ENCODE data around the gene NKD1. TPM values are rescaled to one million over a fixed set of nuclear protein-coding genes. Genes with fewer than 3 reads are reported as not detected.
A peak's percentile ranks its signal among the peaks of the same experiment; 100 is the strongest.

Gene NKD1
- total RNA-seq, 4 donors from 2014 or later: 1.8 to 9.1 (median 2.6) TPM

- H3K4me3 ChIP-seq: no peak overlapping the region
- H3K27ac ChIP-seq: peak overlapping the region; percentile 78
- peak; percentile 92 to 94 for DNase-seq (ENCODE audit: low spot score in 2 of 2)
- H3K4me1 ChIP-seq: peaks cover 66% of the 10 kb centered on the region
- H3K36me3 ChIP-seq: no peaks in the 10 kb centered on the region
- H3K9me3 ChIP-seq: no peaks in the 10 kb centered on the region
- peak in 1 of 3 donors; percentile 12 for TF ChIP-seq POLR2AphosphoS5 (IDR thresholded peaks at IDR 0.05)
- no peak for TF ChIP-seq POLR2A (IDR thresholded peaks at IDR 0.05)
- H3K27me3 ChIP-seq: no peaks in the 10 kb centered on the region
- 60% methylated on average over 9 of the region's 15 CpGs for WGBS
Measured at GRCh38 chr16:50696575-50697420, 148.6 kb downstream of the NKD1 start.

DNA sequence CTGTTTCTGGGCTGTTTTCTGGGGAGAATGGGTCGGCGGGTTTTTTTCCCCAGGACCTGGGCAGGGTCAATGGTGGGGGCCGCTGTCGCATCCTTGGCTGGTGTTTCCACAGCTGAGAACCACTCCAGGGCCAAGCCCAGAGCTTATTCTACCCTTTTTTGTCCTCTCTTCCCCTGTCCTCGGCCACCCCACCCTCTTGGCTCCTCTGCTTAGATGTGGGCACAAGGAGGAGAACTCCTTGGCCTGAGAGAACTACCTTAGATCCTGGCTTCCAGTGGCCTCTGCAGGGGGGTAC lies 149.2 kb downstream of the NKD1 start:
- 91% methylated on average over 5 of the region's 5 CpGs for WGBS
- Histone ChIP-seq H3K27me3 (no peaks in the 10 kb centered on the region), H3K36me3 (no peaks in the 10 kb centered on the region), H3K4me3 (peak overlapping the region; percentile 46), H3K27ac (peak overlapping the region; percentile 78), H3K4me1 (peaks cover 66% of the 10 kb centered on the region), H3K9me3 (no peaks in the 10 kb centered on the region)
- TF ChIP-seq, protein P1, sequence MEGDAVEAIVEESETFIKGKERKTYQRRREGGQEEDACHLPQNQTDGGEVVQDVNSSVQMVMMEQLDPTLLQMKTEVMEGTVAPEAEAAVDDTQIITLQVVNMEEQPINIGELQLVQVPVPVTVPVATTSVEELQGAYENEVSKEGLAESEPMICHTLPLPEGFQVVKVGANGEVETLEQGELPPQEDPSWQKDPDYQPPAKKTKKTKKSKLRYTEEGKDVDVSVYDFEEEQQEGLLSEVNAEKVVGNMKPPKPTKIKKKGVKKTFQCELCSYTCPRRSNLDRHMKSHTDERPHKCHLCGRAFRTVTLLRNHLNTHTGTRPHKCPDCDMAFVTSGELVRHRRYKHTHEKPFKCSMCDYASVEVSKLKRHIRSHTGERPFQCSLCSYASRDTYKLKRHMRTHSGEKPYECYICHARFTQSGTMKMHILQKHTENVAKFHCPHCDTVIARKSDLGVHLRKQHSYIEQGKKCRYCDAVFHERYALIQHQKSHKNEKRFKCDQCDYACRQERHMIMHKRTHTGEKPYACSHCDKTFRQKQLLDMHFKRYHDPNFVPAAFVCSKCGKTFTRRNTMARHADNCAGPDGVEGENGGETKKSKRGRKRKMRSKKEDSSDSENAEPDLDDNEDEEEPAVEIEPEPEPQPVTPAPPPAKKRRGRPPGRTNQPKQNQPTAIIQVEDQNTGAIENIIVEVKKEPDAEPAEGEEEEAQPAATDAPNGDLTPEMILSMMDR (IDR thresholded peaks at IDR 0.05): no peak
- TF ChIP-seq POLR2AphosphoS5 (IDR thresholded peaks at IDR 0.05) (no peak), EP300 (IDR thresholded peaks at IDR 0.05) (no peak), POLR2A (IDR thresholded peaks at IDR 0.05) (no peak)
- peak in 1 of 2 donors; percentile 65 for DNase-seq (ENCODE audit: low spot score in 2 of 2)

DNA sequence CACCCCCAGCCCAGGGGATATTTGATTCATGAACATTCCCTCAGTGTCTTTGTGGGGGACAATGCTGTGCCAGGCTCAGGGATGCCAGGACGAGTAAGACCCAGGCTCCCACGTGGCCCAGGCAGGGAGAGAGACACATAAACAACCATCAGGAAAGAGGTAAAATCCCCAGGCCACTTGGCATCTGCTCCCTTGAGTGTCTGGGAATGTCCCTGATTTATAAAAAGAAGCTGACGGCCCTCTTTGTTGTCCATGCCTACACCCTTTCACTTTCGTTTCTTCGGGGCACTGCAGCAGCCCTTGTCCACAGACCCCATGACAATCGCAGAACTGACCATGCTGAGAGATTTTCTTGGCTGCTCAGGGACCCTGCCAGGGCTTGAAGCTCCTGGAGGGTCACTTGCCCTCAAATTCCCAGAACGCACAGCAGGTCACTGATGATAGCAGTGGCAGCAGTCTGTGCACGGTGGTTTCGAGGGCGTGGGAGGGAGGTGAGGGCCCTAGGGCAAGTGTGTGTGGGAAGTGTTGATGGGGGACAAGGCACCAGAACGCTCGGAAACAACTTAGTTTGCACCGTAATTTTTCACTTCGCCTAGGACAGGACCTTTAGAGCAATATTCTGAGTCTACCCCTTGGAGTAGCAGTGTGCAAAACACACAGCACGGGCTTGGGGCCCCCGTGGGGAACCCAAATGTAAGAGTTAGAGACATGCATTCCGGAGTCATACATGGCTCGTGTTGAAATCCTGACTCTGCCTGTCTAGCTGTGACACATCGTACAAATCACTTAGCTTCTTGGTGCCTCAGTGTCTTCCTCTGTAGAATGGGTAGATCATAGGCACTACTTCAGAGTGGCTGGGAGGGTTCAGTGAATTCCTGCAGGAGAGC lies 149.9 kb downstream of the NKD1 start:
- no peak for TF ChIP-seq POLR2AphosphoS5 (IDR thresholded peaks at IDR 0.05)
- TF ChIP-seq POLR2A (IDR thresholded peaks at IDR 0.05): no peak
- TF ChIP-seq, protein P1 (IDR thresholded peaks at IDR 0.05): no peak
- no peak for TF ChIP-seq EP300 (IDR thresholded peaks at IDR 0.05)
- peaks cover 63% of the 10 kb centered on the region for H3K4me1 ChIP-seq
- DNase-seq (ENCODE audit: low spot score in 2 of 2): peak in 1 of 2 donors; percentile 59

More for the DNA sequence above, 149.9 kb downstream of the NKD1 start:
- peak overlapping the region; percentile 46 for H3K4me3 ChIP-seq
- H3K36me3 ChIP-seq: no peaks in the 10 kb centered on the region
- 36% methylated on average over 19 of the region's 19 CpGs for WGBS
- H3K9me3 ChIP-seq: no peaks in the 10 kb centered on the region
- no peaks in the 10 kb centered on the region for H3K27me3 ChIP-seq
- peak overlapping the region; percentile 78 for H3K27ac ChIP-seq

Other genes starting within 250 kb of the NKD1 start
- 10 to 100 TPM; 53.1 to 62.0 (median 56.2) TPM for gene BRD7, start 179.4 kb upstream of the NKD1 start, total RNA-seq
- gene SNX20, start 132.9 kb downstream of the NKD1 start, total RNA-seq: 1 to 10 TPM in 2 of 4 donors, under 1 TPM in 2; 0.81 to 2.1 (median 1.2) TPM
- gene NOD2, start 145.2 kb downstream of the NKD1 start, total RNA-seq: 10 to 100 TPM; 33.8 to 66.2 (median 48.6) TPM
- 10 to 100 TPM; 31.1 to 77.6 (median 50.2) TPM for gene CYLD, start 193.7 kb downstream of the NKD1 start, total RNA-seq